GM23248 (cell line): Measurements from ENCODE around the gene MED17.

Experiments
- EZH2 ChIP-seq: fragments of 200-600 bp; sonication (generic); IDR thresholded peaks from 2 replicates; pipeline ENCODE4 v1.6.1; 2018; ENCODE audit warnings: antibody characterized with exemption, mild to moderate bottlenecking; ENCODE audit not compliant: insufficient read depth, poor library complexity, severe bottlenecking
- EZH2phosphoT487 ChIP-seq: fragments of 200-600 bp; sonication (generic); IDR thresholded peaks from 2 replicates; pipeline ENCODE4 v1.6.1; 2018; ENCODE audit warnings: antibody characterized with exemption, moderate library complexity, mild to moderate bottlenecking, low read depth; ENCODE audit not compliant: insufficient read depth

GRCh38 chr11:93840180-93840579 is 56.1 kb downstream of the MED17 start:
- no peak for TF ChIP-seq EZH2phosphoT487
- TF ChIP-seq EZH2 = no peak
